HG03280 (cell line): ENCODE measurements around the gene HSH2D.
"Not testable (repeated sequence)": the region's sequence is repeated elsewhere in the genome, so short reads cannot be mapped to it uniquely, and the experiment has no call there.

ENCODE experiments used
- ATAC-seq: cut with Tn5 transposase; IDR thresholded peaks from one replicate; pipeline ENCODE4 v1.9.1; 2021; ENCODE audit warnings: mild to moderate bottlenecking, moderate library complexity; ENCODE audit not compliant: unreplicated experiment

The HSH2D gene

GRCh38 chr19:16154557-16154956, 11.1 kb downstream of the HSH2D start:
- ATAC-seq = no peak

DNA sequence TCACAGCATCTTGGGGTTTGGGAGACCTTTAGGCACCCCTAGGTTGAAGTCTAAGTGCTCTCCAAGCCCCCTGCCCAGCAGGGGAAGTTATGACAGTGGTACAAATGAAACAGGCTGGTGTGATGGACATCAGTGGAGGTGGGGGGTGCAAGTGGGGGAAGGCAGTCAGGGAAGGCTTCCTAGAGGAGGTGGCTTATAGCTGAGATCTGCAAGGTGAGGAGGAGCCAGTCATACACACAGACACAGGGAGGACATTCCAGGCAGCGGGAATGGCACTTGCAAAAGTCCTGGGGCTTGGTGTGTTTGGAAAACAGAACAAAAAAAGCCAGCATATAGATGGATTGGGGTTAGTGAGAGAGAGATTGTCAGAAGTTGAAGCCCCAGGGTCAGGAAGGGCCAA, 11.6 kb downstream of the HSH2D start:
- ATAC-seq = no peak

DNA sequence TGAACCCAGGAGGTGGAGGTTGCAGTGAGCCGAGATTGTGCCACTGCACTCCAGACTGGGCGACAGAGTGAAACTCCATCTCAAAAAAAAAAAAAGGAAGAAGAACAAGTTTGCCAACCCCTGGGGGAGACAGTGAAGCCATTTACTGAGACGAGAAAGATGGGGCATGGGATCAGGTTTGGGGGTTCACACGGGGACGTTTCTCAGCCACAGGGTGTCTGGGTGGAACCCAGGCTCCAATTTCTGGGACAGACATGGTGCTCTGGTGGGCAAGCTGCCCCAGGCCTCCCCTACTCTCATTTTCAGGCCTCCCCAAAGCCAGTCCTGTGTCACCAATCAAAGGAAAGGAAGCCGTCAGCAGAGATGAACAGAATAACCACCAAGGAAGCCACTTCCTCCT, 13.4 kb downstream of the HSH2D start:
- no peak for ATAC-seq

GRCh38 chr19:16157601-16158000, 14.1 kb downstream of the HSH2D start:
- ATAC-seq = no peak

- no peak for ATAC-seq
These were observed 16.2 kb downstream of the HSH2D start for GRCh38 chr19:16159655-16160054.

GRCh38 chr19:16160445-16160942, 17.0 kb downstream of the HSH2D start:
- ATAC-seq = no peak

GRCh38 chr19:16160943-16161560, 17.6 kb downstream of the HSH2D start:
- no peak for ATAC-seq

DNA sequence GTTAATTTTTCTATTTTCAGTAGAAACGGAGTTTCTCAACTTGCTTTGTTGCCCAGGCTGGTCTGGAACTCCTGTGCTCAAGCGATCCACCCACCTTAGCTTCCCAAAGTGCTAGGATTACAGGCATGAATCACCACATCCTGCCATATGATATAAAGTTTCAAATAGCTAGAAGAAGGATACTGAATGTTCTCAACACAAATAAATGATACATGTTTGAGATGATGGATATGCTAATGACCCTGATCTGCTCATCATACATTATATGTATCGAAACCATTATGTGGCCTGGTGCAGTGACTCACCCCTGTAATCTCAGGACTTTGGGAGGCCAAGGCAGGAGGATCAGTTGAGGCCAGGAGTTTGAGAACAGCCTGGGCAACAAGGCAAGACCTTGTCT, 18.4 kb downstream of the HSH2D start:
- ATAC-seq = no peak

DNA sequence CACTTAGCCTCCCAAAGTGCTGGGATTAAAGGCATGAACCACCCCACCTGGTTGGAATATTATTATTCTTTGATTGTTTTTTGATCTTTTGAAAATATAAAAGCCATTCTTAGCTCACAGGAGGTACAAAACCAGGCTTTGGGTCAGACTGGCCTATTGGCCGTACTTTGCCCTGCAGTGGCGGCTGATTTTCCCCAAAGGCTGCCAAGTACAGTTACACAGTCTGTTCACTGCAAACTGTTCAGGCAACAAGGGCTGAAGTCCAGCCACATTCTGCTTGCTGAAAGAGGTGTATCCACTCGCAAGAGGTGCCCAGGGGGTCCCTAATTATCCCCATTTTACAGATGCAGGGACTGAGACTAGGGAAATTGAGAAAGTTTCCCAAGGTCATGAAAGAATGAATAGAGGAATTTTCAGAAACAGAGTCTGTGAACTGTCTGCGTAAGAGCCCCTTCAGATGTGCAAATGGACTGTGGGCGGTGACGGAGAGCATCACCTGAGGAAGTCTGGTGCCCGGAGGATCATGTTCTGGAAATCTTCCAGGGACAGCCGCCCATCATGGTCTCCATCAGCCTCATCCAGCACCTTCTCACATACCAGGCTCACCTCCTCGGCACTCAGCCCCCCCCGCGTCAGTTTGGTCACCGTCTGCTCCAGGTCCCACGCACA, 20.9 kb downstream of the HSH2D start:
- no peak for ATAC-seq

- no peak for ATAC-seq
These were observed 22.9 kb downstream of the HSH2D start for GRCh38 chr19:16166417-16166816.

- no peak for ATAC-seq
These were observed 23.6 kb downstream of the HSH2D start for GRCh38 chr19:16167055-16167454.

DNA sequence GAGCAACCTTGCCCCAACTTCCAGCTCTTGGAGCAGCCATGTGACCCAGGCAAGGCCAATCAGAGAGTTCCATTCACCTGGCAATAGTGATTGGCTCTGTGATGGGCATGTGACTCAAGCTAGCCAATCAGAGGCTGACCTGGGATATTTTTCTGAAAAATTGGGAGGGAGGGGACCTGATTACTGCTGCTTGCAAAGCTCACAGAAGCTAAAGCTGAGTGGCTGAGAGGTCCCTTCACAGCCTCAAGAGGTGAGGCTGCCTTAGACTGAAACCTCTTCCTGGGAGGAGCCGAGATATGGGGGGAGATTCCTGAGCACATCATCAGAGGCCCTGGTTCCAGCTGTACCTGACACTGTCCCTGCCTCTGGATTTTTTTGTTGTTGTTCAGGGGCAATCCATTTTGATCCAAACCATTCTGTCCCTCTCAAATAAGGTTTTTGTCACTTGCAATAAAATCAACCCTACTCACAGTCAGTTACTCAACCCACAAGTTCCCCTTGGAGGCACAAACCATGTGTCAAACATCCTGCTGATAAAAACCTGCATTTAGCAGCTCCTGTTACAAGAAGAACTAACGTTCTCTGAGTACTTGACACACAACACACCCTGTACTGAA, 25.1 kb downstream of the HSH2D start:
- no peak for ATAC-seq

- no peak for ATAC-seq
These were observed 26.6 kb downstream of the HSH2D start for GRCh38 chr19:16170134-16170533.

DNA sequence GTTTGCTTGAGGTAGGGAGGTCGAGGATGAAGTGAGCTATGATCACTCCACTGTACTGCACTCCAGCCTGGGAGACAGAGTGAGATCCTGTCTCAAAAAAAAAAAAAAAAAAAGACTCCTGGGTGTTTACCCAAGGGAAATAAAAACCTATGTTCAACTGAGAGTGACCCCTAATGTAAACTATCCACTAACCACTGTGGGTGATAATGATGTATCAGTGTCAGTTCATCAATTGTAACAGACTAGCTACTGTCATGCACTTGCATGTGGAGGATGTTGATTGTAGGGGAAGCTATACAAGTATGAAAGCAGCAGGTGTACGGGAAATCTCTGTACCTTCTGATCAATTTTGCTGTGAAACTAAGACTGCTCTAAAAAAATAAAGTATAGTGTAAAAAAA, 32.5 kb downstream of the HSH2D start:
- ATAC-seq = no peak

GRCh38 chr19:16178866-16179265, 35.4 kb downstream of the HSH2D start:
- ATAC-seq = not testable (repeated sequence)

DNA sequence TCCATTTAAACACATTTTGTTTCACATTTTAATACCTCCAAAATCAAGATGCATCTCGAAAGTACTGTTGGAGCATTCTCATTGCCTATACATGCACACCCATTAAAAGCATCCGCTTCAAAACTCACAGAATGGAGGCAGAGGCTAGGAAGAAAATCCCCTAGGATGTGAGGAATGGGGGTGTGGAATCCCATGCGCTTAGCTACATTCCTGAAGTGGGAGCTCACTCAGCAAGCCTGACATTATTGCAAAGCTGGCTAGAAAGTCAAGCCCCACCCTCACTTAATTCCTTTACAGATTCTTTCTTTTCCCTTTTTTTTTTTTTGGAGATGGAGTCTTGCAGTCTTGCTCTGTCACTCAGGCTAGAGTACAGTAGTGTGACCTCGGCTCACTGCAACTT, 37.1 kb downstream of the HSH2D start:
- ATAC-seq = no peak

DNA sequence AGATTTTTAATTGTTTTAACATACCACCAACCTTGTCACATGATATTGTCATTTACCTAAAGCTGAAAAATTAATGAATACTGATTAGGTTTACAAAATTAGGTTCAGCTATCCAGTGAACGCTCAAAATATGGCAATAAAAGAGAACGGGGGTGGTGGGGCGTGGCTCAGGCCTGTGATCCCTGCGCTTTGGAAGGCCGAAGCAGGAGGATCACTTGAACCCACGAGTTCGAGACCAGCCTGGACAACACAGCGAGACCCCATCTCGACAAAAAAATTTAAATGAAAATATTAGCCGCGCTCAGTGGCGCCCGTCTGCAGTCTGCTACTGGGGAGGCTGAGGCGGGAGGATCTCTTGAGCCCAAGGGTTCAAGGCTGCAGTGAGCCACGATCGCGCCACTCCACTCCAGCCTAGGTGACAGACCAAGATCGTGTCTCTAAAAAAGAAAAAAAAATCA, 41.2 kb downstream of the HSH2D start:
- ATAC-seq = no peak

DNA sequence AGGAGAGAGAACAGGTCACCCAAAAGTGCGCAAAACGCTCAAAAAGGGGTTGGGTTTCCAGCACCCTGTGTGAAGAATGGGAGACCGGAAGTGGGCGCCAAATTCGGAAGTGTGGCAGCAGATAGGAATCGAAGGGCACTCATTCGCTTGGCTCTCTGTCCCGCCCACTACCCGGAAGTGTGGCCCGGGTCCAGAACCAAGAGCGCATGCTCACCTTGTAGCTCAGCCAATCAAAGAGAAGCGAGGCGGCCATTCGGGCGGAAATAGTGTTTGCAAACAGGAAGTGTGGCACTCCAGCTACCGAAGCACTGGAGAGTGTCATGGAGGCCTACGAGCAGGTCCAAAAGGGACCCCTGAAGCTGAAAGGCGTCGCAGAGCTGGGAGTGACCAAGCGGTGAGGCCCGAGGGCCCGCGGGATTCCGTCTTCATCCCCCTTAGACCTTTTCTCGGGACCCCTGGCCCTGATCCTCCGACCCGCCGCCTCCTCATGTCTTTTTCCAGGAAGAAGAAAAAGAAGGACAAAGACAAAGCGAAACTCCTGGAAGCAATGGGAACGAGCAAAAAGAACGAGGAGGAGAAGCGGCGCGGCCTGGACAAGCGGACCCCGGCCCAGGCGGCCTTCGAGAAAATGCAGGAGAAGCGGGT, 41.8 kb downstream of the HSH2D start, which contains the start of gene FAM32A:
FAM32A (plus strand) TSS at position 288 of the 645 bp plus-strand sequence; CDS start at position 321, 33 bp downstream.
- ATAC-seq = peak; percentile 86

- peak; percentile 14 for ATAC-seq
These were observed 42.3 kb downstream of the HSH2D start for GRCh38 chr19:16185768-16186123.

GRCh38 chr19:16188521-16188920, 45.0 kb downstream of the HSH2D start:
- no peak for ATAC-seq

- ATAC-seq = no peak
These were observed 46.7 kb downstream of the HSH2D start for GRCh38 chr19:16190198-16190597.

DNA sequence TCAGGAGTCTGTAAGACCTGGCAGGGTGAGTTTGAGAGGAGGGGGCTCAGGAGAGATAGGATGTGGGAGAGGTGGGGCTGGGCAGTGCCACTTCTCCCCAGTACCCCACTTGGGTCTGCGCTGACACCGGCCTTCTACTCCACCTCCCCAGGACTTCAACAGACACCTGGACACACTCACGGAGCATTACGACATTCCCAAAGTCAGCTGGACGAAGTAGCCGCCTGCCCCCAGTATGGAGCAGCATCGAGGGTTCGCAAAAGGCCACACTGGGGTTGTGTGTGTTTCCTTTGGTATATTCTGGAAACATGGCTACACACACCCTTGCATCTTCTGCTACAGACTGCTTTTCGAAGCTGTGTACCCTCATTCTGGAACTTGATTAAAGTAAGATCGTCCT, 47.3 kb downstream of the HSH2D start:
- ATAC-seq = no peak
